Nephron (organoid): ENCODE results near the gene POMGNT2.
"Not testable (repeated sequence)": the region's sequence is repeated elsewhere in the genome, so short reads cannot be mapped to it uniquely, and the experiment has no call there.

ENCODE experiments used
- H3K27ac Mint-ChIP-seq, 3 experiments: 2 replicates each; pipeline ENCODE4 v1.8.0; 2020; ENCODE audit warnings: mixed read lengths in 3 of 3, mild to moderate bottlenecking in 2 of 3, moderate library complexity in 1 of 3
- H3K27me3 Mint-ChIP-seq: 2 replicates; pipeline ENCODE4 v1.8.0; 2021; ENCODE audit warnings: low read depth, mild to moderate bottlenecking, moderate library complexity, mixed read lengths
- H3K36me3 Mint-ChIP-seq: 2 replicates; pipeline ENCODE4 v1.8.0; 2020; ENCODE audit warnings: low read depth, mixed read lengths
- H3K4me1 Mint-ChIP-seq: 2 replicates; pipeline ENCODE4 v1.8.0; 2020; ENCODE audit warnings: mixed read lengths
- H3K4me3 Mint-ChIP-seq, 3 experiments: 2 replicates each; pipeline ENCODE4 v1.8.0; 2020; ENCODE audit warnings: mild to moderate bottlenecking in 3 of 3, mixed read lengths in 3 of 3, moderate library complexity in 2 of 3
- H3K9me3 Mint-ChIP-seq: 2 replicates; pipeline ENCODE4 v1.8.0; 2020; ENCODE audit warnings: mixed read lengths
- CTCF ChIP-seq, 3 experiments: fragments of 200-600 bp; sonication (generic); IDR thresholded peaks; one replicate each; pipeline ENCODE4 v1.5.0; 2021; ENCODE audit warnings: antibody characterized with exemption in 3 of 3; ENCODE audit not compliant: unreplicated experiment in 3 of 3

POMGNT2 gene

GRCh38 chr3:43074482-43074881 is 31.4 kb downstream of the POMGNT2 start:
- Mint-ChIP-seq H3K4me1 (no peaks in the 10 kb centered on the region), H3K36me3 (peaks cover 23% of the 10 kb centered on the region), H3K27me3 (peaks cover 4% of the 10 kb centered on the region), H3K9me3 (no peaks in the 10 kb centered on the region), H3K4me3 (no peak overlapping the region), H3K27ac (no peak overlapping the region)
- TF ChIP-seq CTCF (IDR thresholded peaks at IDR 0.05; ENCODE audit: unreplicated experiment in 3 of 3) = no peak

- H3K9me3 Mint-ChIP-seq = no peaks in the 10 kb centered on the region
- no peak overlapping the region for H3K4me3 Mint-ChIP-seq
- H3K27ac Mint-ChIP-seq = no peak overlapping the region
- peaks cover 17% of the 10 kb centered on the region for H3K36me3 Mint-ChIP-seq
- no peak for TF ChIP-seq CTCF (IDR thresholded peaks at IDR 0.05; ENCODE audit: unreplicated experiment in 3 of 3)
- H3K4me1 Mint-ChIP-seq = no peaks in the 10 kb centered on the region
- H3K27me3 Mint-ChIP-seq = peaks cover 4% of the 10 kb centered on the region
Measured at GRCh38 chr3:43073836-43074220, 32.1 kb downstream of the POMGNT2 start.

GRCh38 chr3:43073116-43073835 is 32.6 kb downstream of the POMGNT2 start:
- Mint-ChIP-seq H3K27ac (no peak overlapping the region), H3K27me3 (peaks cover 4% of the 10 kb centered on the region), H3K9me3 (no peaks in the 10 kb centered on the region), H3K36me3 (peaks cover 13% of the 10 kb centered on the region), H3K4me3 (no peak overlapping the region), H3K4me1 (no peaks in the 10 kb centered on the region)
- TF ChIP-seq CTCF (IDR thresholded peaks at IDR 0.05; ENCODE audit: unreplicated experiment in 3 of 3) = no peak

- TF ChIP-seq CTCF (IDR thresholded peaks at IDR 0.05; ENCODE audit: unreplicated experiment in 3 of 3) = no peak
- no peaks in the 10 kb centered on the region for H3K4me1 Mint-ChIP-seq
- no peak overlapping the region for H3K4me3 Mint-ChIP-seq
- peaks cover 6% of the 10 kb centered on the region for H3K36me3 Mint-ChIP-seq
- peaks cover 4% of the 10 kb centered on the region for H3K27me3 Mint-ChIP-seq
- H3K27ac Mint-ChIP-seq = no peak overlapping the region
- no peaks in the 10 kb centered on the region for H3K9me3 Mint-ChIP-seq
Measured at GRCh38 chr3:43072361-43072760, 33.5 kb downstream of the POMGNT2 start.

- Mint-ChIP-seq H3K4me1 (no peaks in the 10 kb centered on the region), H3K27ac (no peak overlapping the region), H3K4me3 (no peak overlapping the region), H3K9me3 (no peaks in the 10 kb centered on the region), H3K27me3 (peaks cover 4% of the 10 kb centered on the region), H3K36me3 (no peaks in the 10 kb centered on the region)
- TF ChIP-seq CTCF (IDR thresholded peaks at IDR 0.05; ENCODE audit: unreplicated experiment in 3 of 3) = no peak
Measured at GRCh38 chr3:43071313-43071893, 34.5 kb downstream of the POMGNT2 start.

GRCh38 chr3:43070670-43071069 is 35.2 kb downstream of the POMGNT2 start:
- not testable (repeated sequence) for H3K9me3 Mint-ChIP-seq, H3K27ac Mint-ChIP-seq, H3K36me3 Mint-ChIP-seq, H3K4me1 Mint-ChIP-seq, H3K4me3 Mint-ChIP-seq, H3K27me3 Mint-ChIP-seq
